Breast epithelium (tissue), 4 donors: ENCODE data around the gene PPIAL4G. TPM values are rescaled to one million over a fixed set of nuclear protein-coding genes. Genes with fewer than 3 reads are reported as not detected.
"Not testable (repeated sequence)": the region's sequence is repeated elsewhere in the genome, so short reads cannot be mapped to it uniquely, and the experiment has no call there.

ENCODE experiments used
- DNase-seq, 2 donors: peaks; one replicate each; pipeline ENCODE4 v3.0.0-alpha.2; 2019; ENCODE audit warnings: low spot score in 2 of 2
- H3K27ac ChIP-seq, 2 donors: fragments of 200-600 bp; sonication (generic) in 1 of 2; one replicate each; pipeline ENCODE4 v1.5.1; 2016 to 2019; ENCODE audit warnings: mild to moderate bottlenecking in 1 of 2
- H3K27me3 ChIP-seq, 2 donors: fragments of 200-600 bp; sonication (generic) in 1 of 2; one replicate each; pipeline versions ENCODE4 v1.5.1 to v1.6.0; 2017 to 2019; ENCODE audit warnings: control low read depth in 1 of 2, mild to moderate bottlenecking in 1 of 2
- H3K36me3 ChIP-seq: fragments of 200-600 bp; one replicate; pipeline ENCODE4 v1.5.1; 2019
- H3K4me1 ChIP-seq, 2 donors: fragments of 200-600 bp; sonication (generic); one replicate each; pipeline ENCODE4 v1.5.1; 2016 to 2019; ENCODE audit warnings: control low read depth in 1 of 2
- H3K4me3 ChIP-seq, 3 donors: fragments of 200-600 bp; sonication (generic); 1 replicate in 2 of 3; 2 replicates in 1 of 3; pipeline ENCODE4 v1.5.1; 2016 to 2019; ENCODE audit warnings: mild to moderate bottlenecking in 3 of 3, moderate library complexity in 2 of 3
- H3K9me3 ChIP-seq, 2 donors: fragments of 200-600 bp; sonication (generic) in 1 of 2; one replicate each; pipeline ENCODE4 v1.5.1; 2016 to 2019; ENCODE audit warnings: control low read depth in 1 of 2
- POLR2AphosphoS5 ChIP-seq, 3 donors: sonication (generic); formaldehyde crosslinking; IDR thresholded peaks; one replicate each; pipeline ENCODE4 v1.6.1; 2017; ENCODE audit warnings: antibody characterized with exemption in 3 of 3
- intact Hi-C: fragments of 100-400 bp; cut with DNase I; formaldehyde crosslinking; loops from one replicate; pipeline ENCODE4 v1.15.1; 2023; ENCODE audit warnings: low total_unique reads
- total RNA-seq, 3 donors: library from RNA; depleted of rRNA; stranded (reverse); fragments of >200 nt; gene quantifications; one replicate each; pipeline ENCODE4 v1.1.0, GENCODE V29; 2016

Gene PPIAL4G
- total RNA-seq, 3 donors from 2014 or later: under 0.01 to 0.15 TPM; not detected in 1

- Histone ChIP-seq H3K27ac (peak overlapping the region; percentile 73 to 92), H3K4me3 (peak overlapping the region in 1 of 3 donors; percentile 34)
- H3K4me1 ChIP-seq, H3K36me3 ChIP-seq, H3K9me3 ChIP-seq, intact Hi-C loops, H3K27me3 ChIP-seq: not testable (repeated sequence)
- DNase-seq: peak; percentile 89 to 90
- peak in 1 of 3 donors; percentile 33 for TF ChIP-seq POLR2AphosphoS5 (IDR thresholded peaks at IDR 0.05)
Measured at GRCh38 chr1:148432916-148433317, 50.2 kb downstream of the PPIAL4G start.

Other genes starting within 250 kb of the PPIAL4G start
- 10 to 100 TPM; 29.7 to 59.3 (median 41.9) TPM for gene NBPF14, start 112.7 kb upstream of the PPIAL4G start, total RNA-seq